Measurements from ENCODE around the gene TTLL9. TPM values are rescaled to one million over a fixed set of nuclear protein-coding genes. Genes with fewer than 3 reads are reported as not detected.

TTLL9 gene
- polyA plus RNA-seq, 1 donor from 2014 or later: 8.0 TPM

- no peaks in the 10 kb centered on the region for H3K9me3 ChIP-seq (ENCODE audit: low read length)
- H2AFZ ChIP-seq (ENCODE audit: low read depth, low read length): no peak overlapping the region
- no peak overlapping the region for H3K4me2 ChIP-seq (ENCODE audit: low read length)
- TF ChIP-seq POLR2AphosphoS5 (IDR thresholded peaks at IDR 0.05): no peak
- no peak for TF ChIP-seq CTCF (IDR thresholded peaks at IDR 0.05; ENCODE audit: poor library complexity, severe bottlenecking)
- TF ChIP-seq REST (IDR thresholded peaks at IDR 0.05; ENCODE audit: borderline replicate concordance): no peak
- no peak for TF ChIP-seq SMC3 (conservative IDR thresholded peaks at IDR 0.05; ENCODE audit: poor library complexity)
- TF ChIP-seq MXI1 (conservative IDR thresholded peaks at IDR 0.05; ENCODE audit: poor library complexity, severe bottlenecking): no peak
- no peak for TF ChIP-seq EP300 (conservative IDR thresholded peaks at IDR 0.05; ENCODE audit: poor library complexity, severe bottlenecking)
- TF ChIP-seq RAD21 (conservative IDR thresholded peaks at IDR 0.05): no peak
- no peak for TF ChIP-seq EZH2 (IDR thresholded peaks at IDR 0.05; ENCODE audit: borderline replicate concordance, insufficient read depth, low read length, poor library complexity, severe bottlenecking)
- no peak for TF ChIP-seq TAF1 (IDR thresholded peaks at IDR 0.05; ENCODE audit: low read depth)
- no peaks in the 10 kb centered on the region for H3F3A ChIP-seq (ENCODE audit: insufficient read depth, low read length, poor library complexity, severe bottlenecking)
- no peaks in the 10 kb centered on the region for H3K9me2 ChIP-seq (ENCODE audit: insufficient read depth, low read length)
- H4K20me1 ChIP-seq (ENCODE audit: insufficient read depth): no peaks in the 10 kb centered on the region
- H3K27ac ChIP-seq (ENCODE audit: low read length): no peak overlapping the region
- H3K27me3 ChIP-seq (ENCODE audit: insufficient read depth, low read depth, low read length): no peaks in the 10 kb centered on the region
- no peak overlapping the region for H3K9ac ChIP-seq (ENCODE audit: low read length)
- H3K36me3 ChIP-seq (ENCODE audit: insufficient read depth, low read length): no peaks in the 10 kb centered on the region
- H3K4me3 ChIP-seq (ENCODE audit: low read length): no peak overlapping the region
- no peaks in the 10 kb centered on the region for H3K79me2 ChIP-seq (replicated peaks; ENCODE audit: insufficient read depth, low read length)
Observed at GRCh38 chr20:31829731-31830130, 40.7 kb upstream of the TTLL9 start.

- H3K9me2 ChIP-seq (ENCODE audit: insufficient read depth, low read length): no peaks in the 10 kb centered on the region
- no peaks in the 10 kb centered on the region for H3K79me2 ChIP-seq (replicated peaks; ENCODE audit: insufficient read depth, low read length)
- H2AFZ ChIP-seq (ENCODE audit: low read depth, low read length): no peak overlapping the region
- H3K27me3 ChIP-seq (ENCODE audit: insufficient read depth, low read depth, low read length): no peaks in the 10 kb centered on the region
- H3F3A ChIP-seq (ENCODE audit: insufficient read depth, low read length, poor library complexity, severe bottlenecking): no peaks in the 10 kb centered on the region
- no peaks in the 10 kb centered on the region for H3K36me3 ChIP-seq (ENCODE audit: insufficient read depth, low read length)
- H3K4me3 ChIP-seq (ENCODE audit: low read length): no peak overlapping the region
- H3K9ac ChIP-seq (ENCODE audit: low read length): no peak overlapping the region
- no peak for TF ChIP-seq SMC3 (conservative IDR thresholded peaks at IDR 0.05; ENCODE audit: poor library complexity)
- TF ChIP-seq REST (IDR thresholded peaks at IDR 0.05; ENCODE audit: borderline replicate concordance): no peak
- no peak for TF ChIP-seq RAD21 (conservative IDR thresholded peaks at IDR 0.05)
- TF ChIP-seq MXI1 (conservative IDR thresholded peaks at IDR 0.05; ENCODE audit: poor library complexity, severe bottlenecking): no peak
- no peak for TF ChIP-seq EP300 (conservative IDR thresholded peaks at IDR 0.05; ENCODE audit: poor library complexity, severe bottlenecking)
- no peak for TF ChIP-seq TAF1 (IDR thresholded peaks at IDR 0.05; ENCODE audit: low read depth)
- no peak for TF ChIP-seq EZH2 (IDR thresholded peaks at IDR 0.05; ENCODE audit: borderline replicate concordance, insufficient read depth, low read length, poor library complexity, severe bottlenecking)
- TF ChIP-seq POLR2AphosphoS5 (IDR thresholded peaks at IDR 0.05): no peak
- TF ChIP-seq CTCF (IDR thresholded peaks at IDR 0.05; ENCODE audit: poor library complexity, severe bottlenecking): no peak
- no peak overlapping the region for H3K4me2 ChIP-seq (ENCODE audit: low read length)
- H4K20me1 ChIP-seq (ENCODE audit: insufficient read depth): no peaks in the 10 kb centered on the region
- no peaks in the 10 kb centered on the region for H3K9me3 ChIP-seq (ENCODE audit: low read length)
- H3K27ac ChIP-seq (ENCODE audit: low read length): no peak overlapping the region
Observed at GRCh38 chr20:31830406-31830981, 39.9 kb upstream of the TTLL9 start.

Measured in neural cell (in vitro differentiated cells).